Epithelial cell of esophagus (primary cell): ENCODE results near the gene PIP4K2A.
"Not testable (repeated sequence)": the region's sequence is repeated elsewhere in the genome, so short reads cannot be mapped to it uniquely, and the experiment has no call there.

Source experiments
- DNase-seq: peaks from one replicate; pipeline ENCODE4 v3.0.0; 2010; ENCODE audit warnings: low read depth
- H3K4me3 ChIP-seq: 2 replicates; pipeline ENCODE4 v1.5.1; 2011; ENCODE audit warnings: mild to moderate bottlenecking, low read length, control low read depth
- CTCF ChIP-seq: IDR thresholded peaks from 2 replicates; pipeline ENCODE4 v1.5.1; 2011; ENCODE audit warnings: low read depth, mild to moderate bottlenecking, low read length, control low read depth, inconsistent platforms; ENCODE audit not compliant: insufficient read depth; ENCODE audit errors: missing control alignments

PIP4K2A gene

GRCh38 chr10:22752272-22752889, 38.0 kb upstream of the PIP4K2A start:
- no peak for TF ChIP-seq CTCF
- H3K4me3 ChIP-seq, result no peak overlapping the region
- DNase-seq, result no peak

GRCh38 chr10:22750131-22750530, 35.8 kb upstream of the PIP4K2A start:
- no peak for TF ChIP-seq CTCF
- no peak overlapping the region for H3K4me3 ChIP-seq
- no peak for DNase-seq

- DNase-seq, H3K4me3 ChIP-seq: not testable (repeated sequence)
Measured at GRCh38 chr10:22744858-22745257, 30.5 kb upstream of the PIP4K2A start.

- no peak for DNase-seq
- TF ChIP-seq CTCF, result no peak
- H3K4me3 ChIP-seq, result no peak overlapping the region
Measured at GRCh38 chr10:22742678-22743077, 28.3 kb upstream of the PIP4K2A start.

- not testable (repeated sequence) for H3K4me3 ChIP-seq, DNase-seq
Measured at GRCh38 chr10:22741631-22742030, 27.3 kb upstream of the PIP4K2A start.

- no peak overlapping the region for H3K4me3 ChIP-seq
Measured at GRCh38 chr10:22740180-22740579, 25.8 kb upstream of the PIP4K2A start.

GRCh38 chr10:22737587-22737986, 23.2 kb upstream of the PIP4K2A start:
- TF ChIP-seq CTCF, result no peak
- peak; percentile 77 for DNase-seq
- no peak overlapping the region for H3K4me3 ChIP-seq

More at GRCh38 chr10:22740180-22740579, 25.8 kb upstream of the PIP4K2A start:
- no peak for DNase-seq
- TF ChIP-seq CTCF, result no peak

GRCh38 chr10:22736134-22736533, 21.8 kb upstream of the PIP4K2A start:
- TF ChIP-seq CTCF, result no peak
- no peak overlapping the region for H3K4me3 ChIP-seq
- DNase-seq, result peak; percentile 65
